ENCODE data around the gene RANBP1. TPM values are rescaled to one million over a fixed set of nuclear protein-coding genes. Genes with fewer than 3 reads are reported as not detected.
A peak's percentile ranks its signal among the peaks of the same experiment; 100 is the strongest.

Gene RANBP1
- total and polyA plus RNA-seq, 12 donors: 63.3 to 346 (median 126) TPM

DNA sequence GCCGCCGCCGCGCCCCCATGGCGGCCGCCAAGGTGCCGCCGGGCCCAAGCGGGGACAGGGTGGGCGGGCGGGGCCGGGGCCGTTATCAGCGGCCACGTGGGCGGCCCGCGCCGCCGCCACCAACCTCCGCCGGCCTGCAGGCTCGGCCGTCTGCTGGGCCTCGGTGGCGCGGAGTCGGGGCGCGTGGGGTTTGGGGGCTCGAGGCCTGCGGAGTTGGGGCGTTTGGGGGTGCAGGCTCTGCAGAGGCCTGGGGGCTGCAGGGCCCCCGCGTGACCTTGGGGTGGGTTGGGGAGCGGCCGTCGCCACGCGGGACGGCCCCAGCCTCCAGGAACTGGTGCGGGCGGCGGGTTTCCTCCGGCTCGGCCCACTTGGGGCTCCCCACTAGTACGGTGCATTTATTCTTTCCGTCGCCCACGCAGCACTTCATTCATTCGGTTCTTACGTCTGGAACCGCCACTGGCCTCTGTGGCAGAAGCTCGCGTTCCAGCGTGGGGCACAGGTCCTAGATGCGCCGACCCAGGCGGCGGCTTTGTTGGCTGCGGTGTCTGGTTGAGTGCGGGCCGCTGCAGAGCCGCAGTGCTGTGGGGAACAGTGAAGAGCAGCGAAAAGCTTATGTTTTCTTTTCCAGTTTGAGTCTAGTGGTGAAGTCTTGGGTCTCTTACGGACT lies 1.9 kb downstream of the RANBP1 start:
- intact Hi-C loops (cut with DNase I): no loop called here
- Histone ChIP-seq H3K27me3 (no peaks in the 10 kb centered on the region), H3K4me3 (peak overlapping the region in 3 of 4 donors; percentile 38 to 90 (median 90)), H3K9me3 (replicated peaks in 1 of 3) (no peaks in the 10 kb centered on the region), H3K27ac (peak overlapping the region in 4 of 5 donors; percentile 53 to 96 (median 92)), H3K36me3 (replicated peaks in 1 of 2) (peaks cover 0 to 53% of the 10 kb centered on the region in 2 donors), H3K4me1 (replicated peaks in 1 of 2) (peaks cover 19 to 34% of the 10 kb centered on the region in 2 donors)
- peak in 3 of 7 donors; percentile 45 to 59 (median 58) for DNase-seq
- peak in 1 of 2 donors; percentile 6 for TF ChIP-seq POLR2A (IDR thresholded peaks at IDR 0.05)
- TF ChIP-seq, protein P1, sequence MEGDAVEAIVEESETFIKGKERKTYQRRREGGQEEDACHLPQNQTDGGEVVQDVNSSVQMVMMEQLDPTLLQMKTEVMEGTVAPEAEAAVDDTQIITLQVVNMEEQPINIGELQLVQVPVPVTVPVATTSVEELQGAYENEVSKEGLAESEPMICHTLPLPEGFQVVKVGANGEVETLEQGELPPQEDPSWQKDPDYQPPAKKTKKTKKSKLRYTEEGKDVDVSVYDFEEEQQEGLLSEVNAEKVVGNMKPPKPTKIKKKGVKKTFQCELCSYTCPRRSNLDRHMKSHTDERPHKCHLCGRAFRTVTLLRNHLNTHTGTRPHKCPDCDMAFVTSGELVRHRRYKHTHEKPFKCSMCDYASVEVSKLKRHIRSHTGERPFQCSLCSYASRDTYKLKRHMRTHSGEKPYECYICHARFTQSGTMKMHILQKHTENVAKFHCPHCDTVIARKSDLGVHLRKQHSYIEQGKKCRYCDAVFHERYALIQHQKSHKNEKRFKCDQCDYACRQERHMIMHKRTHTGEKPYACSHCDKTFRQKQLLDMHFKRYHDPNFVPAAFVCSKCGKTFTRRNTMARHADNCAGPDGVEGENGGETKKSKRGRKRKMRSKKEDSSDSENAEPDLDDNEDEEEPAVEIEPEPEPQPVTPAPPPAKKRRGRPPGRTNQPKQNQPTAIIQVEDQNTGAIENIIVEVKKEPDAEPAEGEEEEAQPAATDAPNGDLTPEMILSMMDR (IDR thresholded peaks at IDR 0.05): no peak
- 1 to 3% (median 1%) methylated on average over 13 to 66 of the region's 66 CpGs for WGBS, 4 donors

DNA sequence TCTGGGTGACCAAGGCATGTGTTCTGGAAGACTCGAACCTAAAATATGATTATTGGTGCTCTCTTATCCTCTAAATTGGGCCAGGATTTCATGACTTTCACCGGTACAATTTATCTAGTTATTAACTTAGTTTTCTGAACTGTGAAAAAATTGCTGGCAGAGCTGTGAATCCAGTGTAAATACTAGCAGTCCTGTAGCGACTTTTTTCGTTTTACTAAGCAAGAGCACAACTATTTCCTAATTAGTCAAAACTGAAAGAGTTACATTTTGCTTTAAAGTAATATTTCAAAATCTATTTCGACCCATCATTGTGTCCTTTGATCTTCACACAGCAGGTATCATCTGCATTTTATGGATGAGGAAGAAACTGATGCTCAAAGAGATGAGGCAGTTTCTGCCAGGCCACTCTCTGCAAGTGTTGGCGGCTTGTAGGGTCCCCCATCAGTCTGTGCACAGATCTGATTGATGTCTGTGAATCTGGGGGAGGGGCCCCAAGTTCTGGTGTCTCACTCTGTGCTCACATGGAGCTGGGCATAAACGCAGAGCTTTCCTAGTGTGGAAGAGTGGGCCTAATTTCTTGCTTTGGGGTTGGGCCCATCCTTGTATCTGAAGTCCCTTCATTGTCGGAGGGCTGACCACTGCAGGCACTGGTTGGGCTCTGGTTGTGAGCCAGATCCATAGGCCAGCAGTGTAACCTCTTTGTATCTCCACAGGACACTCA lies 2.6 kb downstream of the RANBP1 start:
- Histone ChIP-seq H3K27me3 (no peaks in the 10 kb centered on the region), H3K9me3 (replicated peaks in 1 of 3) (no peaks in the 10 kb centered on the region), H3K27ac (peak overlapping the region in 4 of 5 donors; percentile 53 to 96 (median 92)), H3K4me1 (replicated peaks in 1 of 2) (peaks cover 19 to 34% of the 10 kb centered on the region in 2 donors), H3K36me3 (replicated peaks in 1 of 2) (peaks cover 0 to 46% of the 10 kb centered on the region in 2 donors), H3K4me3 (peak overlapping the region in 2 of 4 donors; percentile 90)
- DNase-seq: peak in 1 of 7 donors; percentile 14
- intact Hi-C loops (cut with DNase I): no loop called here
- TF ChIP-seq POLR2A (IDR thresholded peaks at IDR 0.05): no peak
- TF ChIP-seq, protein P1 (IDR thresholded peaks at IDR 0.05): no peak
- WGBS, 4 donors: 22 to 25% (median 24%) methylated on average over 7 to 8 of the region's 8 CpGs

GRCh38 chr22:20121856-20122415 lies 6.0 kb downstream of the RANBP1 start:
- no peak overlapping the region for H3K4me3 ChIP-seq
- TF ChIP-seq, protein P1 (IDR thresholded peaks at IDR 0.05): no peak
- TF ChIP-seq POLR2A (IDR thresholded peaks at IDR 0.05): no peak
- H3K27me3 ChIP-seq: no peaks in the 10 kb centered on the region
- H3K36me3 ChIP-seq (replicated peaks in 1 of 2): peaks cover 0 to 42% of the 10 kb centered on the region in 2 donors
- no peak overlapping the region for H3K27ac ChIP-seq
- WGBS, 4 donors: 83 to 95% (median 94%) methylated on average over 14 to 22 of the region's 22 CpGs
- H3K4me1 ChIP-seq (replicated peaks in 1 of 2): peaks cover 22 to 33% of the 10 kb centered on the region in 2 donors
- intact Hi-C loops (cut with DNase I): loop anchor here in 1 of 2 donors (5.0 kb wide), 1 partner anchor 150 kb away; no protein-coding TSS in a partner anchor
- no peak for DNase-seq
- no peaks in the 10 kb centered on the region for H3K9me3 ChIP-seq (replicated peaks in 1 of 3)

Measured in adrenal gland (tissue), 12 donors.